NCI-H1417 treated with DMSO at 0.1 percent for 48 hours (cell line): Measurements from ENCODE around the gene DLG2.

ENCODE experiments used
- DNase-seq: peaks from one replicate; lab custom pipeline; 2025; lab: John Stamatoyannopoulos, UW

DLG2 gene

GRCh38 chr11:84255483-84255882 lies 1371.7 kb downstream of the DLG2 start:
- no peak for DNase-seq

DNA sequence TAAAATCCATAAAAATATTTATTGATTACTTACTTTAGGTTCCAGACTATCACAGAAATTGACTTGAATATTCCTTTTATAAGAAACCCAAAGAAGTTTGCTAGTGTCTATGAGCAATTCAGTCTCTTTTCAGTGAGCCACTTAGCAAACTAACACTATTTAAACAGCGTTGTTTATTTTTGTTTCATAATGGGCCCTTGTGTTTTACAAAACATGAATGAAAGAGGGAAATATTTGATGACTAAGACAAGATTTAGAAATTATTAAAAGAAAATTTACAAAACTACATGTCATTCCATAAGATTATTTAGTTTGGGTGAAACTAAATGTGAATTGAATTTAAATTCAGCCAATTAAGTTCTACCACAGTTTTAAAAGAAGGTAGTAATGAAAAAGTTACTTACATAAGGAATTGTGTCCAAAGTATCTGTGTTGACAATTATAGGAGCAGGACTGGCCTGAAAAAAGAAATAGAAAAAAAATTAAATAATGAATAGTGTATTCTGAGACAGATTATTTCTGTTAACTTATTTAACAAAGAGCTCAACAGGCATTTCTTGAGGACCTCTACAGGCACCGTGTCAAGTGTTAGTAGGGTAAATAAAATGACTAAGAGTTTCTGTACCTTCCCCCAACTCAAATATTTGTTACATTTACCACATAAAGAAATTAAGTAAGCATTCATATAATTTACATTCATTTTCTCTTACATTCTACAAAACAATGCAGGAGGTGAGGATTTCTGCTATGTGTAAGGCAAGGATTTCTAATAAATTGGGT lies 1376.1 kb downstream of the DLG2 start:
- no peak for DNase-seq

GRCh38 chr11:84249344-84250135 lies 1377.6 kb downstream of the DLG2 start:
- DNase-seq: no peak

DNA sequence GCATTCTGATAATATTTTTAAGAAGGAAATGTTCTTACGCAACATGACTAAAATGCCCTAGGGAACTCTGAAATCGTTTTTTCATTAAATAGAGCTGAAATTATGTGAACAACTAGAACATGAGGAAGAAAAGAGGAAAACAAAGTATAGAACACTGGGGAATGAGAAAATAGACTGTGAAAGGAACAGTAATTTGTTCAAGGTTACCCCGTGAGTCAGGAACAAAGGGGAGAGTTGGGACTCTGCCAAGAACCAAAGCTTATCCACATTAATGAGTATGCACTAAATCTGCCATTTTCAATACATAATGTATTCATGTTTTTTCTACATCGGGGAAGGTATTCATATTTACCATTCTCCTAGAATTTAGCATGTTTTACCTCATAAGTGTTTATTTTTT lies 1379.2 kb downstream of the DLG2 start:
- no peak for DNase-seq

GRCh38 chr11:84247129-84247528 lies 1380.0 kb downstream of the DLG2 start:
- DNase-seq: no peak

- DNase-seq: no peak
These were observed 1383.4 kb downstream of the DLG2 start for GRCh38 chr11:84243629-84244263.

DNA sequence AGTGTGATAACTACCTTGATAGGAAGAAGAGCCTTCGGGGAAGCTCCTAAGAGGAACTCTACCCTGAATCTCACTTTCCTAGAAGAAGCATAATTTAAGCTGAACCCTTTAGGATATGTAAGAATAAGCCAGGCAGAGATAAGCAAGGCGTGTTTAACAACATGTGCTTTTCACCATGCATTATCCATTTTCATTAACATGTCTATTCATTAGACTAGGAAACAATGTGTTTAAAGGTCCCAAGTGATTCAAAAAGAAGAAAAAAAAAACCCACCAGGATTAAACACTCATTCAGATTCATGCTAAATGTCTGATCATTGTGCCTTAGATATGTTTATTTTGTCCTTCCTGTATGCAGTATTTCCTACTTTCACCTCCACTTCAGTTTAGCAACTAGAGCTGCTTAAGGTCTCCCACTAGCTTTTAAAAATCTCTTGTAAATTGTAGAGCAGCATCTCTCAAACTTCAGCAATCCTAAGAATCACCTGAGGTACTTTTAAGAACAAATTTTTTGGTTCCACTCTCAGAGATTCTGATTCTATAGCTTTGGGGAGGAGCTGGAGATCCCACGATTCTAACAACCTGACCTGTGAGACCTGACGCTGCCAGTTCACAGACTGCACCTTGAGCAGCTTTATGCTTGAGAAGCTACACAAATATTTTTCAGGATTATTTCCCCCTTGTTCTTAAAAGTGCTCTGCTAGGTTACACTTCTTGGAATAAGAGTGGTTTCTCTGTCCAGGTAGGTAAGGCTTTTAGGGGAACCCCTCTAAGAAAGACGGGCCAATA lies 1385.6 kb downstream of the DLG2 start:
- DNase-seq: no peak

DNA sequence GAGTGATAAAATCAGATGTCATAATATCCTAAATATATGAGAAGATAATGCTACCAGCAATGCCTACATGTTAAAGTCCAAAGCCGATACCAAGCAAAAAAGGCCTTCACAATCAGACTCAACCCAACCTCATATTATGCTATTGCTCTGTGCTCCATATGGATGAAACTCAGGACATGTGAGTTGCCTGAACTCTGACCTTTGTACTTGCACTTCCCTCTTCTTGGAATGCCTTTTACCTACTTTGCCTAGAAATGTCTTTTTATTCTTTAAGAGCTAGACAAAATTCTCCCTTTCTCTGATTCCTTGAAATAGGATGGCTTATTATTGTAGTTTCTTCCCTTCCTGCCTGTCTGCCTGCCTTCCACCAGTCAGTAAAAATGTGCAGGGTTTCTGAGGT lies 1386.3 kb downstream of the DLG2 start:
- DNase-seq: no peak

DNA sequence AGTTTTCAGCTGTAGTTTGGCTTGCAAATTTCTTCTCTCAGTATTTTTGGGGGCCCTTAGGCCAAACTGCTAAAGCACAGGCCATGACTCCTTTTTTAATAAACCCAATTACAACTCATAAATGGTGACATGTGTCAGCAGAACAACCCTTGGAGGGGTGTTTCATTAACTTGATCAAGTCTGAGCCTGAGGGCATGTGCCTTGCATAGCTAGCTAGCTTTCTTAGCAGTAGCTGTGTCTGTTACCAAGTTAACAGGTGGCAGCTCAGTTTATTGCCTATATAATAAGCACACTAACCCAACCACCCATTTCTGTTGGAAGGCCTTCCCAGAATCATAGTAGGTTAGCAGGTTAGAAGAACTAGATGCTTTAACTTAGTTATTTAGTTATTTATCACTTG lies 1390.7 kb downstream of the DLG2 start:
- no peak for DNase-seq

GRCh38 chr11:84234462-84235202 lies 1392.5 kb downstream of the DLG2 start:
- no peak for DNase-seq

DNA sequence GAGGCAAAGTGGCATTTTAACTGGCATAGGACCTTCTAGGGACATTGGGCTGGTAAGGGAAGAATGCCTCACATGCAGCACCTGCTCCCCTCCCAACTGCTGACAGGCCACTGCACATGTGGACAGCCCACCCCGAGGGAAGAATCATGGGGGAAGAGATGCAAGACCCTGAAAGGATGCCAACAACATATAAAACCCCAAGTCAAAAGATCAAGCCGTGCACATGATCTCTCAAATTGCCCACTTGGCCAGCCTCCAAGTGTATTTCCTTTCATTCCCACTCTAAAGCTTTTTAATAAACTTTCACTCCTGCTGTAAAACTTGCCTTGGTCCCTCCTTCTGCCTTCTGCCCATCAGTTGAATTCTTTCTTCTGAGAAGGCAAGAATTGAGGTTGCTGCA lies 1393.1 kb downstream of the DLG2 start:
- DNase-seq: no peak

GRCh38 chr11:84232511-84232910 lies 1394.6 kb downstream of the DLG2 start:
- DNase-seq: no peak

GRCh38 chr11:84230402-84230801 lies 1396.7 kb downstream of the DLG2 start:
- no peak for DNase-seq

DNA sequence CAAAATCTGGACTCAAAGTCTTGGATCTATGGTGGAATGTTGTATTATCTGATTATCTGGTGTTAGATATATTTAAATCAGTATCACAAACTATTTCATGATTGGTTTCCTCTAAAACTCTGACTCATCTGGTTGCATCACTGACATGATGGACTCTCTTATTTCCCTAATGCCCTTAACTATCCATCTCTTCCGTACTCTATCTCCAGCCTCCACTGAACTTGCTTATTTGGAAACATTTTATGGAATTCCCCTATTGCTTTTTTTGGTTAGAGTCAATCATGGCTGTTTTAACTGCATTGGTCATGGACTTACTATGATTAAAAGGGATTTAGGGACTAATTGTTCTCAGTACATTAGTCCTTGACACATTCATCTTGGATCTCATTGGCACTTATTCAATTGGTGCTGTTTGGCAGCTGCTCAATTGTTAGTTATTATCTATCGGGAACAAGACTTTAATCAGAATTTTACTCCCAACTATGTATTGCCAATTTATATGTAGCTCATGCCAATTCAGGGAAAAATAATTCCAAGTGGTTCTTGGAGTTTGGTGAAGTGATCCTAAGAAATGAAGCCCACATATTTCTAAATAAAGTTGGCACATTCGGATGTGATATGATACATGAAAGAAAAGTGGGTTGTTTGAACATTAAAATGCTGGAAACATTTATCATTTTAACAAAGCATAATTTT lies 1399.0 kb downstream of the DLG2 start:
- no peak for DNase-seq

DNA sequence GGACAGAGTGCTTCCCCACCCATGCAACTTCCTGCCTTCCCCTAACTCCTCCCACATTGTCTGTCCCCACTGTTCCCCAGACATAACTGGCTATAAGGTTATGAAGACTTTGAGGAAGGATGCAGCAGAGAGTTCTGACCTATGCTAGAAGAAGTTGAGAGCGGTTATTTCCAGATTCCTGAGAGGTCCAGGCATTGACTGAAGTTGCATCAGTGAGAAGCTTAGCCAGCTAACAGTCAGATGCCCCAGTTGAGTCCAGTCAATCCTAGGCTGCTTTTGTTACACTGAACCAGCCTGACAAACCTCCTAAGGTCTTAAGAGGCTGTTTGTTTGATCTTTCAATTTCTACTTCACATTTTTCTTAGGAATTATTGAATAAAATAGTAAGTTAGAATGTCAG lies 1403.1 kb downstream of the DLG2 start:
- no peak for DNase-seq

GRCh38 chr11:84218318-84218717 lies 1408.8 kb downstream of the DLG2 start:
- DNase-seq: no peak

GRCh38 chr11:84215672-84216071 lies 1411.5 kb downstream of the DLG2 start:
- DNase-seq: no peak

- no peak for DNase-seq
These were observed 1412.6 kb downstream of the DLG2 start for GRCh38 chr11:84214557-84214956.

- no peak for DNase-seq
These were observed 1414.4 kb downstream of the DLG2 start for GRCh38 chr11:84212468-84213390.

- no peak for DNase-seq
These were observed 1415.2 kb downstream of the DLG2 start for GRCh38 chr11:84211896-84212295.
